HG03571 (cell line): ENCODE results near the gene GAS7.
"Not testable (repeated sequence)": the region's sequence is repeated elsewhere in the genome, so short reads cannot be mapped to it uniquely, and the experiment has no call there.

ENCODE experiments used
- ATAC-seq: cut with Tn5 transposase; IDR thresholded peaks from one replicate; pipeline ENCODE4 v1.9.1; 2021; ENCODE audit not compliant: unreplicated experiment

GAS7 gene

DNA sequence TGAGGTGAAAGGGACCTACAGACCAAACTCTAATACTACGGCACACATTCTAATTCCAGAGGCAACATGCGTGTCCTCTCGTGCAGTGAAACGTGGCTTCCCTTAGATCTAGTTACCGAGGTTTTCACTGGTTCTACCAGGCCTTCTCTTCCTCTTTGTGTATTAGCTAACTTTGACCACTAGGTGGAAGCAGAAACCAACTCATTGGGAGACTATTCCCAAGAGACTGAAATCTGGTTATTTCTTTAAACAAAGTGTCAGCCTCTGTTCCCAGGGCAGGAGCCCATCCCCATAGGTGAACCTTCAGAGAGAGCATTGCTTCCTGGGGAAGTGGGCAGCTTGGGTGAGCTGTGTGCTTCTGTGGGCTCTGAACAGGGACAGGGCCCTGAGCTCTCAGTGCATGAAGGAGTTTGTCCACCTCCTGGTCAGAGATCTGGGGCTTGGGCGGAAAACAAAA, 273.6 kb downstream of the GAS7 start:
- no peak for ATAC-seq

DNA sequence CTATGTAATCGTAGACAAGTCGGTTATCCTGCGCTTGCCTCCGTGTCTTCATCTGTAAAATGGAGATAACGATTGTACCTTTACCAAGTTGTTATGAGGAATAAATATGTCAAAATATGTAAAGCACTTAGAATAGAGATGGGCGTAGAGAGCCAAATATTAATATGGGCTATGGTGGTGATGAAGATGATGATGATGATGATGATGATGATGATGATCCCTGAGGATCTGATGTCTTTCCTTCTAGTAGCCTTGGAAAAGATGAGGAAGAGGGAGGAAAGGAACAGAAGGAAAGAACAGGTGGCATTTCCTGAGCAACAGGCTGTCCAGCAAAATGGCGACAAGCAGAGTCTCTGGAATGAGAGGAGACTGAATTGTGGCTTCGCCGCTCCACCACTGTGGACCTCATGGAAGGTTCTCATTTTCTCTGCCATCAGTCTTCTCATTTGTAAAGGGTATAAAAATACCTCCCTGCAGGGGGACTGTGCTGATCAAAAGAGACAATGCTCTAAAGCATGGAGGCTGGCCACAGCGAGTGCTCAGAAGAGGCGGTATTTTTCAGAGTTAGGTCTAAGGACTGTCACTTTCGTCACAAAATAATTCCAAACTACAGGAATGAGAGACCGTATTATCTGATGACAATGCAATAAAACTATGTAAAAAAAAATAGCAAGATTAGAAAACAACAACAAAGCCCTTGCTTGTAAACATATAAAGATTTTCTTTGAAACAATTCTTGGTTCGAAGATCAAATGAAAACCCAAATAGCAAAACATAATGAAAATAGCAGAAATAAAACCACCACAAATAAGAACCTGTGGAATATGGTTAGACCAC, 276.2 kb downstream of the GAS7 start:
- no peak for ATAC-seq

DNA sequence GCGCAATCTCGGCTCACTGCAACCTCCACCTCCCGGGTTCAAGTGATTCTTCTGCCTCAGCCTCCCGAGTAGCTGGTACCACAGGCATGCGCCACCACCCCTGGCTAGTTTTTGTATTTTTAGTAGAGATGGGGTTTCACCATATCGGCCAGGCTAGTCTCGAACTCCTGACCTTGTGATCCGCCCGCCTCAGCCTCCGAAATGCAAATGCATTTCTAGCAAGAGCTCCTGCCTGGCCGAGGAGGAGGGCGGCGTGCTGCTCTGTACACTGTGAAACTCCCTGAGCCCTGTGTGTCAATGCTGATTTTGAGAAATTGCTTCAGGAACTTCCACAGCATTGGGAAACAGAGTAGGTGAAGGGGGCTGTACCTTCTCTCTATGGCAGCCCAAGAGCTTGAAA, 277.2 kb downstream of the GAS7 start:
- not testable (repeated sequence) for ATAC-seq

DNA sequence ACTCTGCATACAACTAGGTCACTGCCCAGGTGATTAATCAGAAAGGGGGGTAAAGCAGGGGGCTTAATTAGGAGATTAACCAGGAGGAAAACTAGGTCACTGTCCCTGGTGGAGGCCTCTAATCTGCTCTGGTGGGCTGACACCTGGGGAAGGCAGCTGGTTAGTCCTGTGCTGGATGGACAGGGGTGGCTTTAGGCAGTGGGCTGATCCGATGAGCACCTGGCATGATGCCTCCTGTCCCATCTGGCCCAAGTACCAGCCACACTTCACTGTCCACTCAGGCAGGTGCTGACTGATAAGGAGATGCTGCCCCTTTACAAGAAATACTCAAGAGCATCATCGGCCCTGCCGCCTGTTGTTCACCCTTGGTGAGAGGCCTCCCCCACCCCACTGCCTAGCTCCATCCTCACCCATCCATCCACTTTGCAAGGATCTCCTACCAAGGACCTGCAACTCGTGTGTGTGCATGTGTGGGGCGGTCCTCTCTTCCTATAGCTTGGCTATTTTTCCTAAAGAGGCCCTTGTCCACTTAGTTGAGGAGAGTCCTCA, 279.5 kb downstream of the GAS7 start:
- no peak for ATAC-seq

DNA sequence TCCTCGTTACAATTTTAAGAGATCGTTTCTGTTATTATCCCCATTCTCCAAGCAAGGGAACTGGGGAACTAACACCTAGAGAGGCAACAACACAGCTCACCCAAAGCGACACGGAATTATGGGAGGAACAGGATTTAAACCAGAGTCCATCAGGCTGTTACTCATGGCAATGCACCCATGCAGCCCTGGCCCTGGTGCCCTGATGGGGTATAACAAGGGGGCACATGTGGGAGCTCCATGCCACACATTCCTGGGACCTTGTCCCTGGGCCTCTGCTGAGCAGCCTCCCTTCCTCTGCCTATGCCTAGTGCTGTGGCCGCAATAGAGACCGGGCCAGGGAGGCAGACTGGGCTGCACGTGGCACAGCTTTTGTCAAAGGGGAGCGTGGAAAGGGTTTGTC, 280.1 kb downstream of the GAS7 start:
- ATAC-seq: no peak

DNA sequence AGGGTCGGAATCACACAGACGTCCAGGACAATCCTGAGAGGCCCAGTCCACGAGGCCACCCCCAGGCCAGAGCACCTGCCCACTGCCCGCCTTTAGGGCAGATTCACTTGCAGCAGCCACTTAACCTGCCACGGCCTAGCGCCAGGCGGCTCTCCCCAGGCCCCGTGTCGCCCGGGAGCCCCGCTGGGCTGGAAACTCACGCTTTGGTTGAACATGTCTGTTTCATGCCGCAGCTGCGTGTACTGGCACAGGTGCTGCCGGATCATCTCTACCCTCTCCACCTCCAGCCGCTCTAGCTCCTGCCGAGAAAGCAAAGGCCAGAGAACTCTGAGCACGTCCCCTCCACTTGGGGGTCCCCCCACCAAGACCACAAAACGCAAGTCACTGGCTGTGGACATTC, 280.6 kb downstream of the GAS7 start:
- no peak for ATAC-seq

DNA sequence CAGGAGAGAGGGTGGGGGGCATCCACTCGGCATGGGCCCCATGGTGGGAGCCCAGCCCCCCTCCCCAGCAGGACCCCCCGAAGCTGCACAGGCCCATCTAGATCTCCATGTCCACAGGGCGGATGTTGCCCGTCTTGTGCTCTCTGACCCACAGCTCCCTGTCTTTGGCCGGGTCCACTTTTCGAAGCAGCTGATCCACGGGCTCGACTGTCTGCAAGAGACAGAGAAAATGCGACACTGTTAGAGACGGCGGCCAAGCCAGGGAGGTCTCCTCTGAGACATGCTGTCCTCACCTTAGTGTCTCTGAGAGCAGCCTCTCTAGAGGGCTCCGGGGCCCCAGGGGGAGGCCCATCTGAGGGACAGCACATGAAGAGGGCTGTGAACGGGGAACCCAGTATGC, 281.3 kb downstream of the GAS7 start:
- no peak for ATAC-seq

DNA sequence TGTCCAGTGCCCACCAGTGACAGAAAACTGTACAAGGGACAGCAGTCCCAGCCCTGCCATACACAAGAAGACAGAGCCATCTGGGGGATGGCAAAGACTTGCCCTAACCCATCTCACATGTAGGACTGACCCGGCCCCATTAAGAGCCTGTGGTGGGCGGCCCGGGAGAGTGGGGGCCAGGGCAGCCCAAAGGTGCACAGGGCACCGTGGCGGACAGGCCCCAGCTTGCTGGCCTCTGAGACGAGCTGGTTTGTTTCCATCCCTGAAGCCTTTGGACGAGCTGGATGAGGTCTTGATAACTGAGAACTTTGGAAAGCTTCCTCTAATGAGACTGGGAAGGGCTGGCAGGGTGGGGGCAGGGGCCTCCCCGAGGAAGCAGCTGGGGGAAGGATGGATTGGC, 282.3 kb downstream of the GAS7 start:
- no peak for ATAC-seq

DNA sequence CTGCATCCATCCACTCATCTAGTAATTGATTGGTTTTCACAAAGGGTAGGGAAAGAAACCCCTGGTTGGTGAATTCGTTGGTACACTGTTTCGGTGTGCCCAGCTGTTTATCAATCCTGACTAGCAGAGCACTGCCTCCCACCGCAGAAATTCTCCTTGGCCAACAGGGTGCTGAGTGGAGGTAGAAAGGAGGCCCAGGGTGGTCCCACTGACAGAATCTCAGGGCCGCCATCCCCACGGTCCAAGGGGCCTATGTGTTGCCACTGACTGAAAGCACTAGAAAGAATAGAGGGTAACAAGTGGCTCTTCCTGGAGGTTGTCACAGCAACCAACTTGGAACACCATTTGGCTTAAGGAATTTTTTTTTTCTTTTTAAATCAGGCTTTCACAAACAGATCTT, 284.9 kb downstream of the GAS7 start:
- no peak for ATAC-seq

DNA sequence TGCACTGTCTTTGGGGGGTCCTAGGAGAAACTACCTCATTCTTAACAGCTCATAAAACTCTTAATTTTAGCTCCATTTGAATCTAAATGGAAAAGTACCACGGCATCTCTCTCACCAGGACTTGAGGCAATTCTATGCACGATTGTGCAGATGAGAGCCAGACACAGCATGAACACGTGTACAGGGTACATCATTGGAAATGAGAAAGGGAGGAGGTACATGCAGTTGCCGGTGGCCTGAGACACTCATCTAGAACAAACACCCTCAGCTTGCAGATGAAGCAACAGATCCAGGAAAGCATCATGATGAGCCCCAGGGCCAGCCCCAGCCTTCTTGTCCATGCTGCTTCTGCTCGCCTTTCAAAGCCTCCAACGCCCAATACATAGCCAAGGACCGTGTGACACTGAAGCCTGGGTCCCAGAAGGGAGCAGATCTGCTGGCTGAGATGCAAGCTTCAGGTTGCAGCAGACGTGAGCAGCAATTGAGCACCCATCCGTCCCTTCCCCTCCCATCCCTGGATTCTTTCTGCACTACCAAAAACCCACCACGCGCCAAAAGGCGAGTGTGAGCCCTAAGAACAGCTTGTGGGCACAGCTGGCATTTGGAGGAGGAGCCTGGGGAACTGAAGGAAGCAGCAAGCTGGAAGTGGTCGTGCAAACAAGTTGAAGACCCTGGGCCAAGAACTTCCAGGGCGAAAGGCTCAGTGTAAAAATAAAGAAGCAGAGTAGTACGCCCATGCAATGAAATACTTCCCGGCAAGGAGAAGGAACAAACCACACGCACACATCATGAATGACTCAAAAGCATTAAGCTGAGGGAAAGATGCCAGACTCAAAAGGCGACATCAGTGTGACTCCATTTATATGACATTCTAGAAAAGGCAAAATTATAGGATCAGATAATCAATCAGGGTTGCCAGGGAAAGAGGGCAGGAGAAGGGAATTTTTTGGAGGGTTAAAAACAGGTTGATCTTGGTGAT, 286.0 kb downstream of the GAS7 start:
- no peak for ATAC-seq

DNA sequence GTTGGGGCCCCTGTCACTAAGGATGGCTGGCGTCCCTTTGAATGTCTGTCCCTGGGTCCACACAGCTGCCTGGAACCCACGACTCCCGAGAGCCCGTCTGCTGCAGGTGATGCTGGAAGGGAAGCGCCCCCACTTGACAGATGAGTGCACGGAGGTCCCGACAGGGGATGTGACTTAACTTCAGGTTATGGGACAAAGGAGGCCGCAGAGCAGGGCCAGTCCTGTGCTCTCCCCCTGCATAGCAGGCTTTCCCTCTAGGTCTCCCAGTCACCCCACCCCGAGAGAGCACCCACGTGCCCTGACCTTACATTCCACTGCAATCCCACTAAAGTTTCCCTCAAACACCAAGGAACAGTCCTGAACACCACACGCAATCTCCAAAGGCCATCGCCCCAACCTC, 287.3 kb downstream of the GAS7 start:
- ATAC-seq: no peak

DNA sequence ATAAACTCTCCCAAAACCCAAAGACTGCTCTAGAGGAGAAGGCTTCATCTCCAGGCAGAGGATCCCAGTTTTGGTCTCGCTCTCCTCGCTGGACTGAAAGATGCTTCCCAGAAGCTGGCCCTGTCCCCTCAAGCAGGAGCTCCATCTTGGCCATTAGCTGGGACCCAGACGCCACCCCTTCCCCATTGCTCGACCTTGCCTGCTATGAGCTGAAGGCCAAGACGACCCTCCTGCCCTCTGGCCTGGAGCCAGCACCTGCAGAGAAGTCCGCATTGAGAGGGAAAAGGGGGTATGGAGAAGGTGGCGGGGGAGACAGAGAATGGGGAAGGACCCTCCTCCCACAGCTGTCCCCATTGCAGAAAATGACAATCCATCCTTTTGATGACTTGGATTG, 289.8 kb downstream of the GAS7 start:
- no peak for ATAC-seq

DNA sequence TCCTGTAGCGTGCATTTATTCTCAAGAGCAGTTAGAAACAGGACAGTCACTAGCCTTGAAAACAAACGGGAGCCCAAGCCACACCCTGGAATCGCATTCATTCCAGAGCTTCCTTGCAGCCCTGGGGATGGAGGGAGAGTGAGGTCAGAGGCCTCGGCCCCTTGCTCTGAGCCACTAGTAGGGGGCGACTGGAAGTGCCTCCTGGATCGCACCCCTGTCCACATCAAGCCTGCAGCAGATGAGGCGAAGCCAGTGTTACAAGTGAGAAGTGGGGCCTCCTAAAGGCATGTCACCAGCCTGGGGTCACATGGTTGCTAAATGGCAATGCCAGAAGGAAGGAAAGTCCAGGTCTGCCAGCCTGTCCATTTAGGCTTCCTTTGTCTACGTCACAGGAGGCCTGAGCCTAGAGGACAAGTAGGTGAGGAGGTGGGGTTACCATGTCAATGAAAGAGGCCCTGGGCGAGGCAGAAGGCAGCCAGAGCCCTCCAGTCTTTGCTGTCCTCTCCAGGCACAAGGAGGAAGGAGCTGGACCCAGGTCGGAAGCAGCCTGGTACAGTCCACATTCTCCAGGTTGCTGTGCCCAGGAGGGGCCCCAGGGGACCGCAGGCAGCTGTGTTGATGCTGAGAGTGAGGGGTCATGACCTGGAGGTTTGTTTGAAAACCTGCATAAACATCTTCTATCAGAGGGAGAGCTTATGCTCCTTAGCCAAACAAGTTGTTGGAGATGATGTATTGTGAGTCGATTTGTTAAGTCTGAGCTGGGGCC, 290.3 kb downstream of the GAS7 start:
- no peak for ATAC-seq

DNA sequence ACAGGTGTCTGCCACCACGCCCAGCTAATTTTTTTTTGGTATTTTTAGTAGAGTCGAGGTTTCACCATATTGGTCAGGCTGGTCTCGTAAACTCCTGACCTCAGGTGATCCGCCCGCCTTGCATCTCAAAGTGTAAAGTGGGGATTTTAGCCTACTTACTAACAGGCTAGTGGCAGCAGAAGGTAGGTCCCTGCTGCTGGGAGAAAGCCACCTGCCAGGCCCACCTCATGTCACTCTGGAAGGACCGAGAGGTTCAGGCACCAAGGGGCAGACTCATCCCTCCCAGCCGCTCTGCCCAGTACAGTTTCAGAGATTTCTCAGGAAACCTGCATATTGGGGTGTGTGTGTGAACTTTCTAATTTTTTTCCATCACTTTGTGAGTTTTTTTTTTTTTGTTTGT, 291.3 kb downstream of the GAS7 start:
- no peak for ATAC-seq

DNA sequence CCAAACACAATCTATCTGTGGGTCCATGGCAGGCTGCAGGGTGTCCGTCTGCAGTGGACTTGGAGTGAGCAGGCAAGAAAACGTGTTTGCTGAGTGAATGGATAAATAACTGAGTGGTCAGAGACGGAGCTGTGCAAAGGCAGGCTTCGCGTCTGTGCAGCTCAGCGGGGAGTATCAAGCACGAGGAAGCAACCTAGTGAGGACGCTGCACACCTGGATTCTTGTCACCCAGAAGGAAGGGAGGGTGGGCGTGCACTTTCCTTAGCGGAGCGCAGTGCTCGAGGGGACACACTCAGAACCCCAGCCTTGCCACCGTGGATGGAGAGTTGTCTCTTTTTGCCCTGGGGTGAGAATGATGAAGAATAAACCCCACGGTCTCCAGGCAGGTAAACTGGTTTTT, 291.8 kb downstream of the GAS7 start:
- no peak for ATAC-seq

DNA sequence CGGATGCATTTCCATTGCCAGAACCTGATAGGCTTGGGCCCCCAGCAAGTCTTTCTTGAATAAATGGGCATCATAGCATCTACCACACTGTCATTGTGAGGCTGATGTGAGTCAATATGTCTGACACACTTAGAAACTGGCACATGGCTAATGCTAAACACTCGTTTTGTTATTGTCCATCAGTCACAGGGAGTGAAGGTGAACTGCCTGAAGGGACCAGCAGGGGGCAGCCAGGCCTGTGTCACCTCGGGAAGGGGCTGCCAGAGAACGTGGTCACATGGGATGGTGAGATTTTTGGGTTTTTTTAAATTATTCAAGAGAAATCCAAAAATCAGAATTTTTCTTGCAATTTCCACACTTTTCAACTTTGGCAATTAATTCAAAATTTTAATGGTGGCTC, 292.5 kb downstream of the GAS7 start:
- ATAC-seq: no peak

DNA sequence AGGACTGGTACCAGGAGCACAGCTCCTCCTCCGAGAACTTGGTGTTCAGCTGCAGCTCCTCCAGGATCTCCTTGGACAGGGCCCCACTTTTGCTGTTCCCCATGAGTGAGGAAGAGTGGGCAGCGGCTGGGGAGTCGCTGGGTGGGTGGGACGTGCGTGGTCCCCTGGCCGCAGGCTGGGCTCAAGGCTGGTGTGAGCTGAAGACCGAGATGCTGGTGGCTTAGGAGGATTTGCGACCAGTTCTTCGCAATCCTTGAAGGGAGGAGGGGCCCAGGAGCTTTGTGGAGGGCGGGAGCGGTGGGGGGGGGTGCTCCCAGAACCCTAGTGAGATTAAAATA, 293.4 kb downstream of the GAS7 start, which contains the start of gene RCVRN:
TSS of gene RCVRN (minus strand) at position 194 of the 338 bp plus-strand sequence. CDS start at position 103, 91 bp downstream.
- no peak for ATAC-seq

DNA sequence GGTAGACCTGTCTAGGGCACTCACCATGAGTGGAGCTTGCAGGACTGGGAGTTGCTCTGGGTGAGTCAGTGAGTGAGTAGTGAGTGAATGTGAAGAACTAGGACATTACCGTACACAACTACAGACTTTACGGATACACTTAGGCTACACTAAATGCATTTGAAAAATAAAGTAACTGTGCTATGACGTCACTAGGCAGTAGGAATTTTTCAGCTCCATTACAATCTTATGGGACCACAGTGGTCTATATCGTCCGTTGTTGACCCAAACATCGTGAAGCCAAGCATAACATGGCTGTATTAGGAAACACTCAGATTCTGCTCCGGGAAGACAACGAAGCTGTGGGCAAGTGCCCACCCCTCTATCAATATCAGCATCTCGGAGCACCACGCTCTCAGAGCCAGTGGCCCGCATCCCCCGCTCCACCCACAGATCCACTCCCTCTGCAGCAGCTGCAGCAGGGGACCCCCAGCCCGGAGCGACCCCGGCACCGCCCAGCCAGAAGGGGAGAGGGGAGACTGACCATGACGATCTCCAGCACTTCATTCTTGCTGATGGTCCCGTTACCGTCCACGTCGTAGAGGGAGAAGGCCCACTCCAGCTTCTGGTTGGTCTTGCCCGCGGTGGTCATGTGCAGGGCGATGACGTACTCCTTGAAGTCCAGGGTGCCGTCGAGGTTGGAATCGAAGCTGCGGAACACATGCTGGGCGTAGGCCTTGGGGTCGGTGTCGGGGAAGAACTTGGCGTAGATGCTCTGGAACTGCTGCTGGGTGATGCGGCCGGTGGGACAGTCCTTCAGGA, 293.9 kb downstream of the GAS7 start:
- no peak for ATAC-seq

DNA sequence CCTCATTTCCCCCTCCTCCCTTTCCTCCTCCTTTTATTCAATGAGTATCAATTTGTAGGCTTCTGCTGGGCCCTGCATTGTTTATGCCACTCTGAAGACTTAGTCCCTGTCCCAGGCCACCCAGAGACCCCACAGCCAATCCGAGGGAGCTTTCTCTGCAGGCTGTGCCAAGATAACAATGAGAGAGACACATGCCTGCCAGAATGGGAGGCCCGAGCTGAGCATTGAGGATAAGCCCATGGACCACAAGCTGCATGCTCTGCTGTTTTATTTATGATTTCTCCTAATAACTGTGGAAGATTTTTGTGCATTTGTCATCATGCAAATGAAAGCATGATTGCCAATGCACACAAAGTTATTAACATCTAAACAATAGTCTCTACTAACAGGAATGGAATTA, 296.3 kb downstream of the GAS7 start:
- no peak for ATAC-seq

DNA sequence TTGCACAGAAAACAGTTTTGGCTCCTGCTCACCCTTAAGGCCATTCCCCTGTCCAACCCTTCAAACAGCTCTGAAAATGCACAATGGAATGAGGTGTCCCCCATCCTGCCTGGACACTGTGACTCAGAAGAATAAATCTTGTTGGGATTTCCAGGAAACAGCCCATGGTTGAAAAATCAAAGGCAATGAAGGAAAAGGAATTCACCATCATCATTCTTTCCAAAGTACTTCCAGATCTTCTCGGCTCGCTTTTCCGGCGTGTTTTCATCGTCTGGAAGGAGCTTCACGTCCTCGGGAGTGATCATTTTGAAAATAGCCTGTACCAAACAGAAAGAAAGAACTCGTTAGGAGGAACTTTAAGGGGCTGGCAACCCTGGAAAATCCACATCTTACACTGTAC, 297.6 kb downstream of the GAS7 start:
- no peak for ATAC-seq
